GM12892 (cell line): ENCODE data around the gene MCIDAS.

Experiments
- POLR2A ChIP-seq: IDR thresholded peaks from 2 replicates; pipeline ENCODE4 v1.6.1; 2011; ENCODE audit warnings: low read depth, low read length, control low read depth
- POLR2AphosphoS5 ChIP-seq: IDR thresholded peaks from 2 replicates; pipeline ENCODE4 v1.6.1; 2011; ENCODE audit warnings: low read depth, low read length, control low read depth

- no peak for TF ChIP-seq POLR2AphosphoS5
- no peak for TF ChIP-seq POLR2A
These were observed 54.0 kb downstream of the MCIDAS start, which contains the start of gene CDC20B for GRCh38 chr5:55172937-55173686.
